Measurements from ENCODE around the gene TRAPPC5.

The TRAPPC5 gene

DNA sequence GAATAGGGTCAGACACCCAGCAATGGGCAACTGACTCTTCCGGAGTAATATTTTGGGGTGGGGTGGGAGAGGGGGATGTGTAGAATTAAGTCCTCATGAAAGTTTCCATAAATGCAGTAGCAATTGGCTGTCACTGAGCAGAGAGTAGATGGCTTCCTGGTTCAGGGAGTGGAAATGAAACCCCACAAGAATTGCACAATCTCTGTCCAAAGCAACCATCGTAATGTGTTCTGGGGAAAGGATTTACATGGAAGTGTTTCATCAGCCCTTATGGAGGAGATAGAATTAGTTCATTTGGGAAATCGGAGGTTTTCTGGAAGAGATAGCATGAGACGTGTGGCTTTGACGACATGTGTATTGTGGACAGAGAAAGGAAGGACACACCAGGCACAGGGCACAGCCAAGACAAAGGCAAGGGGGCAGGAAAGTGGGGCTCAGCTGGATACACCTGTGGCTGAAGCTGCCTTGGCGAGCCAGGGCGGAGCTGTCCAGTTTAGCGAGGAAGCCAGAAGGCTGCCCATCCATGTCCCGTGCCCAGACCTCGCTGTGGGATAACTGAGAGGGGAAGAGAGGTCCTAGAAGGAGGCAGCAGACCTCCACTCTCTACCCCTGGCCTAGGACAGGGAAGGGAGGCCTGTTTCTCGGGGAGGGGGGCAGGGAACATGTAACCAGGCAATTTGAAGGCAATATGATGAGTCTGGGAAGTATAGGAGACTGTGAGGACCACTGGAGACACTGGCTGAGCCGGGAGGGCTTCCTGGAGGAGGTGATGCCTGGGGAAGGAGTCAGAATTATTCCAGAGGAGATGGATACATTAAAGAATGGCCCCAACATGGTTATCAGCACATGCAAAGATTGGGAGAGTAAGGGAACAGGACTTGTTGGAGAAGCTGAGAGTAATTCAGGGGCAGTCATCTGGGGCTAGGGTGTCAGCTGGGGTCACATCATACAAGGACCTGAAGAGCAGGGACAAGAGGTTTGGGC is 53.9 kb downstream of the TRAPPC5 start:
- DNase-seq, result no peak

- no peak for DNase-seq
These were observed 55.5 kb downstream of the TRAPPC5 start for GRCh38 chr19:7736148-7736547.

- no peak for DNase-seq
These were observed 56.6 kb downstream of the TRAPPC5 start for GRCh38 chr19:7737215-7737614.
